SU-DHL-6 (cell line): ENCODE results near the gene TMEM88.
A peak's percentile ranks its signal among the peaks of the same experiment; 100 is the strongest.

Experiments
- H2AFZ ChIP-seq: fragments of 200-600 bp; sonication (generic); 2 replicates; pipeline ENCODE4 v1.6.1; 2014; ENCODE audit warnings: low read depth, mild to moderate bottlenecking, moderate library complexity, mixed read lengths, antibody characterized with exemption, low read length; ENCODE audit not compliant: severe bottlenecking
- H3F3A ChIP-seq: fragments of 200-600 bp; shearing (Covaris generic); 2 replicates; pipeline ENCODE4 v1.6.0; 2016; ENCODE audit warnings: antibody characterized with exemption, mild to moderate bottlenecking; ENCODE audit not compliant: insufficient read depth
- H3K27ac ChIP-seq: fragments of 200-600 bp; sonication (generic); 2 replicates; pipeline ENCODE4 v1.5.1; 2016; ENCODE audit warnings: low read depth, mild to moderate bottlenecking, low read length, moderate library complexity, mixed read lengths
- H3K27me3 ChIP-seq: fragments of 200-600 bp; sonication (generic), shearing (Covaris generic); 2 replicates; pipeline ENCODE4 v1.6.0; 2014; ENCODE audit warnings: mild to moderate bottlenecking, low read length
- H3K36me3 ChIP-seq: fragments of 200-600 bp; sonication (generic); 2 replicates; pipeline ENCODE4 v1.6.1; 2014; ENCODE audit warnings: mild to moderate bottlenecking, low read length, mixed read lengths
- H3K4me2 ChIP-seq: fragments of 300-600, 200-600 bp; shearing (Covaris generic), sonication (generic); 2 replicates; pipeline ENCODE4 v1.6.0; 2014; ENCODE audit warnings: low read length, low read depth, mild to moderate bottlenecking; ENCODE audit not compliant: poor library complexity, severe bottlenecking
- H3K4me3 ChIP-seq: fragments of 200-600 bp; sonication (generic); 2 replicates; pipeline ENCODE4 v1.5.1; 2014; ENCODE audit warnings: antibody characterized with exemption, low read length, mild to moderate bottlenecking, mixed read lengths; ENCODE audit not compliant: insufficient read depth, poor library complexity, severe bottlenecking
- H3K79me2 ChIP-seq: fragments of 200-600 bp; sonication (generic); 2 replicates; pipeline ENCODE4 v1.6.1; 2014; ENCODE audit warnings: mild to moderate bottlenecking, low read length, moderate library complexity; ENCODE audit not compliant: insufficient read depth
- H3K9ac ChIP-seq: fragments of 200-600 bp; sonication (generic); 2 replicates; pipeline ENCODE4 v1.7.0; 2014; ENCODE audit warnings: mild to moderate bottlenecking, low read length
- H3K9me2 ChIP-seq: fragments of 200-600 bp; sonication (generic); replicated peaks from 2 replicates; pipeline ENCODE4 v1.6.1; 2014; ENCODE audit warnings: low read length; ENCODE audit not compliant: insufficient read depth
- H3K9me3 ChIP-seq: fragments of 200-600 bp; sonication (generic); 2 replicates; pipeline ENCODE4 v1.6.1; 2014; ENCODE audit warnings: low read length, mixed read lengths; ENCODE audit not compliant: insufficient read depth
- H4K20me1 ChIP-seq: fragments of 200-600 bp; sonication (generic); 2 replicates; pipeline ENCODE4 v1.6.1; 2014; ENCODE audit warnings: low read depth, mild to moderate bottlenecking, antibody characterized with exemption, low read length, moderate library complexity, mixed read lengths
- EZH2phosphoT487 ChIP-seq: fragments of 200-600 bp; sonication (generic), shearing (Covaris generic); conservative IDR thresholded peaks from 2 replicates; pipeline ENCODE4 v1.6.1; 2018; ENCODE audit warnings: mild to moderate bottlenecking, antibody characterized with exemption, low read length, moderate library complexity, mixed read lengths
- TF ChIP-seq, protein P1 (sequence below): fragments of 200-600 bp; sonication (generic); IDR thresholded peaks from one replicate; pipeline ENCODE4 v1.5.1; 2017; ENCODE audit warnings: antibody characterized with exemption, mild to moderate bottlenecking, low read length, moderate library complexity; ENCODE audit not compliant: insufficient read depth, poor library complexity, severe bottlenecking

The TMEM88 gene

DNA sequence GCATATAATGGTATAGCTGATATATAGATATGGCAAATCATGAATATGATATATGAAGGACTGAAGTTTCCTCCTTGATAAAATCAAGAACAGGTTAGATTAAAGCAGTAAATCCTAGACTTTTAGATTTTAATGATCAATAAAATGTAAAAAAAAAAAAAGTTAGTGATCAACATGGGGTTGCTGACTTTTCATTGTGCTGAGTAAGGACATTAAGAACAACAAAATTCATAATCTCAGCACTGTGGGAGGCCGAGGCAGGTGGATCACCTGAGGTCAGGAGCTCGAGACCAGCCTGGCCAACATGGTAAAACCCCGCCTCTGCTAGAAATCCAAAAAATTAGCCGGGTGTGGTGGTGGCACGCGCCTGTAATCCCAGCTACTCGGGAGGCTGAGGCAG lies 23.4 kb downstream of the TMEM88 start:
- Histone ChIP-seq H3K9ac (no peak overlapping the region), H3F3A (peaks cover 48% of the 10 kb centered on the region), H3K4me3 (no peak overlapping the region), H2AFZ (no peak overlapping the region), H4K20me1 (no peaks in the 10 kb centered on the region), H3K9me3 (no peaks in the 10 kb centered on the region), H3K9me2 (no peaks in the 10 kb centered on the region), H3K27me3 (no peaks in the 10 kb centered on the region), H3K79me2 (peaks cover 7% of the 10 kb centered on the region; the same call in 1 of the 2 replicates), H3K27ac (no peak overlapping the region), H3K36me3 (peaks cover 22% of the 10 kb centered on the region), H3K4me2 (no peak overlapping the region)
- no peak for TF ChIP-seq EZH2phosphoT487
- TF ChIP-seq, protein P1, sequence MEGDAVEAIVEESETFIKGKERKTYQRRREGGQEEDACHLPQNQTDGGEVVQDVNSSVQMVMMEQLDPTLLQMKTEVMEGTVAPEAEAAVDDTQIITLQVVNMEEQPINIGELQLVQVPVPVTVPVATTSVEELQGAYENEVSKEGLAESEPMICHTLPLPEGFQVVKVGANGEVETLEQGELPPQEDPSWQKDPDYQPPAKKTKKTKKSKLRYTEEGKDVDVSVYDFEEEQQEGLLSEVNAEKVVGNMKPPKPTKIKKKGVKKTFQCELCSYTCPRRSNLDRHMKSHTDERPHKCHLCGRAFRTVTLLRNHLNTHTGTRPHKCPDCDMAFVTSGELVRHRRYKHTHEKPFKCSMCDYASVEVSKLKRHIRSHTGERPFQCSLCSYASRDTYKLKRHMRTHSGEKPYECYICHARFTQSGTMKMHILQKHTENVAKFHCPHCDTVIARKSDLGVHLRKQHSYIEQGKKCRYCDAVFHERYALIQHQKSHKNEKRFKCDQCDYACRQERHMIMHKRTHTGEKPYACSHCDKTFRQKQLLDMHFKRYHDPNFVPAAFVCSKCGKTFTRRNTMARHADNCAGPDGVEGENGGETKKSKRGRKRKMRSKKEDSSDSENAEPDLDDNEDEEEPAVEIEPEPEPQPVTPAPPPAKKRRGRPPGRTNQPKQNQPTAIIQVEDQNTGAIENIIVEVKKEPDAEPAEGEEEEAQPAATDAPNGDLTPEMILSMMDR = no peak

DNA sequence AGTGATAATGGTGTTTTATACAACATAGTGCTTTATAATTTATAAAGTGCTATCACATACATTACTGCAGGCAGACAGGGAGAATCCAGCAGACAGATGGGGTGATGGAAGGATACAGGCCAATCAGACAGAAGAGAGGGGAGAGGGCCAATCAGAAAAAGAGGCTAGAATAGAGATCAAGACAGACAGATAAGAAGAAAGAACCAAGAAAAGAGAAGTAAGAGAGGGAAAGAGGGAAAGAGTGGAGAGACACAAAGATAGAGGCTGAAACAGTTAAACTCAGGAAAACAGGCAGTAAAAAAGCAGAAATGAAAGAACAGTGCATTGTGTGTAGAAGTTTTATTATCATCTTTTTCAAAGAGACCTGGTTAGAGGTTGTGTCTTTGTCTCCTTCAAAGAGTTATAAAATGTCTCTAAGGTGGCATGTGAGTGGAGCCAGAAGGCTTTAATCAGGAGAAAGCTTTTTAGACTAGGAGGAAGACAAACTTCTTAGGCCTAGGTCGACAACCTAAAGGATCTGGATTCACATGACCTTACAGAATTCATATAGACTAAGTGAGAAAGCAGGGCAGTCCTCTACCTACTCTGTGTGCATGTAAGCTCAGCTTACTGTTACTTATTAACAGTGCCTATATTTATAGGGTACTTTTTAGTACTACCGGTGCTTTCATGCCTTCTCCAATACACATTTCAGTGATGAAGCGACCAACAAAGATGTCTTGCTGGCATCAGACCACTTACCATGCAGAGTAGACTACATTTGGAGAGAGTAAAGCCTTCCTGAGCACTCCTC lies 25.4 kb downstream of the TMEM88 start:
- Histone ChIP-seq H2AFZ (no peak overlapping the region), H3K79me2 (peaks cover 7% of the 10 kb centered on the region; the same call in 1 of the 2 replicates), H3K4me2 (peak overlapping the region; percentile 96), H3K9ac (peak overlapping the region; percentile 57), H3F3A (peaks cover 57% of the 10 kb centered on the region), H3K9me2 (no peaks in the 10 kb centered on the region), H3K27me3 (no peaks in the 10 kb centered on the region), H3K9me3 (no peaks in the 10 kb centered on the region), H3K36me3 (peaks cover 22% of the 10 kb centered on the region), H4K20me1 (no peaks in the 10 kb centered on the region), H3K27ac (peak overlapping the region; percentile 85), H3K4me3 (no peak overlapping the region)
- TF ChIP-seq, protein P1 = no peak
- no peak for TF ChIP-seq EZH2phosphoT487

DNA sequence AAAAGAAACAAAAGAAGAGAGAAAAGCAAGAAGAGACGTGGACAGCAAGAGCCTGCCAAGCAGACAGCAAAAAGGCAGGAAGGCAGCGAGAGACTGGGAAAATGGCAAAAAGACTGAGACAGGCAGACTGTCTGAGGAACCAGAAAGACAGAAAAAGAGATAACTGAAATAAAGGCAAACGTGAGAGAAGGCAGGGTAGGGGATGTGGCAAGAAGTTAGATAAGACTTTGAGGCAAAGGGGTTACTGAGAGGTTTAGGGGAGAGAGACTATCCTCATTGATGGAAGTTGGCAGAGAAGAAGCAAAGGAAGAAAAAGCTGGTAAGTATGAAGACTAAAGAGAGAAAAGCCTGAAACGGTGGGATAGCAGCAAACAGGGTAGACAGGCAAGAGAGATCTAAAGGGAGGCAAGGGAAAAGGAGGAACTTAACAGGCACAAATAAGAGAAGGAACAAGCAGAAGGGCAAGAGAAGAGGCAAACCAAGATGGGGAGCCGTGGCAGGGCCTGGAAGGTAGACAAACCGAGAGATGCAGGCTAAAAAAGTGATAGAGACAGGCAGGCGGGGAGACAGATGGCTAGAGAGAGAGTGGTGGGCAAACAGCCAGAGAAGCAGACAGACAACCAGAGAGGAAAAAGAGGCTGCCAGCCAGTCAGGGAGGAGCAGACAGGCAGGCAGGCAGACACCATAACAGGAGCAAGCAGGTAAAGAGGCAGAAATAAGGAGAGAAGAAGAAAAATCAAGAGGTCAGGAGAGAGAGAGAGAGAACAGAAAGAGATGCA lies 26.6 kb downstream of the TMEM88 start:
- Histone ChIP-seq H3K9ac (peak overlapping the region; percentile 57), H3K9me2 (no peaks in the 10 kb centered on the region), H3K36me3 (peaks cover 18% of the 10 kb centered on the region), H3K9me3 (no peaks in the 10 kb centered on the region), H4K20me1 (no peaks in the 10 kb centered on the region), H3K4me2 (peak overlapping the region; percentile 96), H3K27ac (peak overlapping the region; percentile 85), H3K4me3 (peak overlapping the region; percentile 32), H3F3A (peaks cover 54% of the 10 kb centered on the region), H3K79me2 (peaks cover 19% of the 10 kb centered on the region), H2AFZ (no peak overlapping the region), H3K27me3 (no peaks in the 10 kb centered on the region)
- no peak for TF ChIP-seq EZH2phosphoT487
- TF ChIP-seq, protein P1 = no peak
